SK-N-SH treated with all-trans-retinoic acid at 6 μM for 48 hours (cell line): ENCODE measurements around the gene NOTCH3.

Experiments used
- ATAC-seq: fragments of 200-7000 bp; cut with Tn5 transposase; 3 replicates; pipeline ENCODE4 v1.9.1; 2020; ENCODE audit warnings: mild to moderate bottlenecking, moderate library complexity
- BACH2 ChIP-seq: fragments of 250-450 bp; sonication (Bioruptor Pico); IDR thresholded peaks from 2 replicates; pipeline ENCODE4 v1.9.0; 2021; ENCODE audit warnings: mild to moderate bottlenecking, borderline replicate concordance
- ESRRG ChIP-seq: fragments of 250-450 bp; sonication (Bioruptor Pico); IDR thresholded peaks from 2 replicates; pipeline ENCODE4 v1.6.1; 2021; ENCODE audit warnings: mild to moderate bottlenecking
- GLIS3 ChIP-seq: fragments of 250-450 bp; sonication (Bioruptor Pico); IDR thresholded peaks from 2 replicates; pipeline ENCODE4 v1.5.0; 2020; ENCODE audit warnings: mild to moderate bottlenecking, moderate library complexity
- ISL1 ChIP-seq: fragments of 250-450 bp; sonication (Bioruptor Pico); IDR thresholded peaks from 2 replicates; pipeline ENCODE4 v2.1.2; 2022; ENCODE audit warnings: mild to moderate bottlenecking, moderate library complexity
- PPARA ChIP-seq: fragments of 250-450 bp; sonication (Bioruptor Pico); IDR thresholded peaks from 2 replicates; pipeline ENCODE4 v1.5.0; 2020; ENCODE audit warnings: mild to moderate bottlenecking, borderline replicate concordance
- RARB ChIP-seq: fragments of 250-450 bp; sonication (Bioruptor Pico); IDR thresholded peaks from 2 replicates; pipeline ENCODE4 v1.8.0; 2021; ENCODE audit warnings: mild to moderate bottlenecking, moderate library complexity
- TCF4 ChIP-seq: fragments of 250-450 bp; sonication (Bioruptor Pico); IDR thresholded peaks from 2 replicates; pipeline ENCODE4 v1.8.0; 2021; ENCODE audit warnings: mild to moderate bottlenecking, moderate library complexity, borderline replicate concordance
- TOX ChIP-seq: fragments of 250-450 bp; sonication (Bioruptor Pico); IDR thresholded peaks from 2 replicates; pipeline ENCODE4 v1.8.0; 2021; ENCODE audit warnings: mild to moderate bottlenecking, moderate library complexity, borderline replicate concordance
- ZC3H10 ChIP-seq: fragments of 250-450 bp; sonication (Bioruptor Pico); IDR thresholded peaks from 2 replicates; pipeline ENCODE4 v1.5.1; 2021; ENCODE audit warnings: mild to moderate bottlenecking, moderate library complexity
- ZFP3 ChIP-seq: fragments of 250-450 bp; sonication (Bioruptor Pico); IDR thresholded peaks from 2 replicates; pipeline ENCODE4 v1.5.0; 2020; ENCODE audit warnings: mild to moderate bottlenecking, moderate library complexity
- ZFP30 ChIP-seq: fragments of 450-650 bp; formaldehyde crosslinking; IDR thresholded peaks from 2 replicates; pipeline ENCODE4 v1.5.0; 2022; ENCODE audit warnings: mild to moderate bottlenecking, moderate library complexity
- ZNF565 ChIP-seq: fragments of 450-650 bp; formaldehyde crosslinking; conservative IDR thresholded peaks from 2 replicates; pipeline ENCODE4 v1.5.0; 2020; ENCODE audit warnings: low read depth, mild to moderate bottlenecking, moderate library complexity
- ZNF70 ChIP-seq: fragments of 450-650 bp; formaldehyde crosslinking; IDR thresholded peaks from 2 replicates; pipeline ENCODE4 v1.5.0; 2020; ENCODE audit warnings: mild to moderate bottlenecking, moderate library complexity
- ZNF8 ChIP-seq: fragments of 450-650 bp; formaldehyde crosslinking; IDR thresholded peaks from 2 replicates; pipeline ENCODE4 v1.5.0; 2020; ENCODE audit warnings: mild to moderate bottlenecking, moderate library complexity
- TF ChIP-seq, protein P1 (sequence below): fragments of 250-450 bp; sonication (Bioruptor Pico); IDR thresholded peaks from 2 replicates; pipeline ENCODE4 v1.8.0; 2020; ENCODE audit warnings: mild to moderate bottlenecking, moderate library complexity, borderline replicate concordance
- TF ChIP-seq, protein P2 (sequence below): fragments of 250-450 bp; sonication (Bioruptor Pico); IDR thresholded peaks from 2 replicates; pipeline ENCODE4 v1.5.1; 2020; ENCODE audit warnings: low read depth, mild to moderate bottlenecking, moderate library complexity
- TF ChIP-seq, protein P3 (sequence below): fragments of 250-450 bp; sonication (Bioruptor Pico); IDR thresholded peaks from 2 replicates; pipeline ENCODE4 v1.5.1; 2021; ENCODE audit warnings: mild to moderate bottlenecking, moderate library complexity
- TF ChIP-seq, protein P4 (sequence below): fragments of 250-450 bp; sonication (Bioruptor Pico); IDR thresholded peaks from 2 replicates; pipeline ENCODE4 v1.5.0; 2020; ENCODE audit warnings: mild to moderate bottlenecking, moderate library complexity

Gene NOTCH3

DNA sequence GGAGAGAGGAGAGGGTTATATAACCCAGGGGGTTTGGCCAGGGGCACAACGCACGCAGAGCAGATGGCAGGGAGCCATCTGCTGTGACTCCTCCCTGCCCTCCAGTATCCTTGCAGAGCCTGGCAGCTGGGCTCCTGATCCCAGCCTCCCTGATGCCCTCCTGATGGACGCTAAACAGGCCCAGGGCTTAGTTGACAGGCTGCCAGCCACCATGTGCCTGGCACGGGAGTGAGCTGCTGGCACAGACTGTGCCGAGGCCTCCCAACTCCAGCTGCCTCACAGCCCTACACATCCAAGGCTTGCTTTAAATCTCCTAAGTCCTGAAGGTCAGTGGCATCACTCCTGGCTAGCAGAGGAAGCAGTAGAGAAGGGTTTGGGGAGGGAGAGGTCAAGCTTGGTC, 76.9 kb downstream of the NOTCH3 start:
- ATAC-seq: peak; percentile 4; the same call in 1 of the 3 replicates
- TF ChIP-seq TCF4 (no peak), GLIS3 (CRISPR knock-in tag) (no peak), PPARA (no peak)

DNA sequence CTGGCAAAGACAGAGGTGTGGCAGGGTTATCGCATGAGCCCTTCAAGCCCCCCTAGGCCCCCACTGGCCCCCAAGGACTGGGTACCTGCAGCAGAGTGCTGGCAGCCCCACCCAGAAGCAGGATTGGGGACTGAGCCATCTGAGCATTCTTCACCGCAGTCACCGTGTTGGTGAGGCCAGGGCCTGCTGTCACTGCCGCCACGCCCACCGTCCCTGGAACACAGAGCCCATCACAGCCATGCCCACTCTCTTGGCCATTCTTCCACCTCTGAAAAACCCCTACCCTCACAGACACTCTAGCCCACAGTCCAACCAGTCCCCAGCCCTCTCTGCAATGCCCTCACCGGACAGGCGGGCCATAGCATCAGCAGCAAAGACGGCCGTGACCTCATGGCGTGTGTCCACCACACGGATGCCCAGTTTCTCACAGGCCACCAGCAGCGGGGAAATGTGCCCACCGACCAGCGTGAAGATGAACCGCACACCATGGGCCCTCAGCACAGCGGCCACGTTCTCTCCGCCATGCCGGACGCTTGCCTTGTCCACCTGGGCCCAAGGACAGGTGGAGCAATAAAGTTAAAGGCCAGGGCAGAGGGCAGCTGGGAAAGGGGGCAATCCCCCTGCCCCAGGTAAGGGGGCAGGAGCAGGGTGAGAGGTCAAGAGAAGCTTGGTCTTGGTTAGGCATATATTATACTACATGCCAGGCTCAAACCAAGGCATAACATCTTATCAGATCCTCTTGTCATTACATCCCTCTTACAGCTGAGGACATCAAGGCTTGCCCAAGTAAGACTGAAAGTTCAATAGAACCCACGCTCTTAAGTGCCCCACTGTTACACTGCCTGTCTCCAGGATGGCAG, 77.5 kb downstream of the NOTCH3 start:
- TF ChIP-seq ISL1 (CRISPR knock-in tag): no peak
- no peak for TF ChIP-seq TCF4
- TF ChIP-seq GLIS3 (CRISPR knock-in tag): no peak
- no peak for TF ChIP-seq ZFP3 (CRISPR knock-in tag)
- no peak for TF ChIP-seq ZFP30 (CRISPR knock-in tag)
- TF ChIP-seq ZNF8: no peak
- ATAC-seq: no peak

DNA sequence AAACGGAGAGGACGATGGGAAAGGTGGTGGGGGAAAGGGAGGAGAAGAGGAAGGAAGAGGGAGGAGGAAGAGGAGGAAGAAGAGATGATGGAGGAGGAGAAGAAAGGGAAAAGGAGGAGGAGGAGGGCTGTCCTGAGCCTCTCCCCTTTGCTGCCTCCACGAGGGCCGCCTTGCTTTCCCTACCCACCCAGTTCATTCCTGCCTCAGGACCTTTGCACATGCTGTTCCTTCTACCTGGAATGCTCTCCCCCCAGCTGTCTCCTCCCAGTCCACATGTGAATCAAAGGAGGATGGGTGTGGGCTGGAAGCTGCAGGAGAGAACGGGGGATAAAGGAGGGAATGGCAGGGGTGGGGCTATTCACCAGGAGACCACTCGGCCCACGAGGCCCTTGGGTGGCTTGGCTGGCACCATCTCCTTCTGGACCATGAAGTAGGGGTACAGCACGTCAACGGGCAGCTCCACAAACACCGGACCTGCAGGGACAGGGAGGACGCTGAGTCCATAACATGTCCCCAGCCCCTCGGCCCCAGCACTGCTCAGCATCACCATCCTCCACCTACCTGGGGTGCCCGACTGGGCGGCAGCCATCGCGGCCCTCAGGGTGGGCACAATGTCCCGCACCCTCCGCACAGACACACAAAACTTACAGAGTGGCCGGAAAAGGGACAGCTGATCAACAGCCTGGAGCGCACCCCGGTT, 78.3 kb downstream of the NOTCH3 start:
- TF ChIP-seq TCF4 (no peak), ZFP3 (CRISPR knock-in tag) (no peak)
- no peak for ATAC-seq

DNA sequence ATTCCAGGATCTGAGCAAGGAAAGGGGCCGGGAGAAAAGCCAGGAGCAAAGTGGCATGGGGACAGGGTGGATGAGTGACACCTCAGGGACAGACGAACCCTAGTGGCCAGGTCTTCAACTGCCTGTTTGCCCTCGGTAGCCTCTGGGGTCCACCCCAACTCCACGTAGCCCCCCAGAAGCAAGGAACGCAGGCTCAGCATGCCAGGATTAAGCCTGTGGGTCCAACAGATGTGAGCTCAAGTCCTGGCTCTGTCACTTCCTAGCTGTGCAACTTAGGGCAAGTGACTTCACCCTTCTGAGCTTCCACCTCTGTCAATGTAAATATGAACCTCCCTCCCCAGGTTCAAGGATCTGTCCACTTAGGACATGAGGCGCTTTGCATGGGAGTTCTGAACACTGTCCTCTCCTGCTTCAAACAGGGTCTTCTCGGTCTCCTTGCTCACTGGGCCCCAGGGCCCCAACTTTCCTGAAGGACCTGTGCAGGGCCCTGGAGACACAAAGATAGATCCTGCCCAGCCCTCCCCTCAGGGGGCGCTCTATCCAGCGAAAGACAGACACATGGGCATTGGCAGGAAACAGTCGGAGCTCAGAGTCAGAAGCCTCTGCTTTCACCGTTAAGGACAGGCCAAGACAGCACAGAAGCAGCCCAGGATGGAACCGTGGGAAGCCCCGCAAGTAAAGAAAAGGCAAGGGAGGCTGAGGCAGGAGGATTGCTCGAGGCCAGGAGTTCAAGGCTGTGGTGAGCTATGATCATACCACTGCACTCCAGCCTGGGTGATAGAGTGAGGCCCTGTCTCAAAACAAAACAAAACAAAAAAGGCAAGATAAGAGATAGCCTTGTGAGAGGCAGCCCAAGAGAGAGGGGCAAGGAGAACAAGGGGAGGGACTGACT, 80.4 kb downstream of the NOTCH3 start:
- TF ChIP-seq RARB: no peak
- ATAC-seq: no peak

DNA sequence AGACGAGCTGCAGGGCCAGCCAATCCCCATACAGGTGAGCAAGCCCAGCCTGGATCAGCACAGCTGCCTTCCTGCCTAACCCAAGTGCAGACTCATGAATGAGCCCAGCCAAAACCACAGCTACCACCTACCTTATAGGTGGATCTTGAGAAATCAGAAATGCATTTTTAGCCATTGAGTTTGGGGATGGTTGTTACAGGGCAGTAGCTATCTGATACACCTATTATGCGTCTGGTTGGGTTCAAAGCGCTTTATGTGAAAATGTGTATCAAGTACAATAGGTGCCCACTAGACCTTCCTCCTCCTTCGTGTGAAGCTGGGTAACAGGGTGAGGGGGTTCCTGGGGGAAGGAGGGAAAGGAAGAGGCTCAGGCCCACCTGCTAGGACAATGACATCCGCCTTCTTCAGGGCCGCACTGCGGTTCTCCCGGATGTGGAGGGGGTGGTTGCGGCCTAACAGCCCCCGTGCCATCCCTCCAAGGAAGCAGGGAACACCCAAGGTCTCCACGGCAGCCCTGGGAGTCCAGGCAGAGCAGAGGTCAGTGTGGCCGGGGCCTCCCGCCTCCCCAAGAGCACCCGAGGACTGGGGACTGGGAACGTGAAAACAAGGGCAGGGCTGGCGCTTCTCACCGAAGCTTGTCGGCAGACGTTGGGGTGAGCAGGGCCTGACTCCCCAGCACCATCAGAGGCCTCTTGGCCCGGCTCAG, 81.9 kb downstream of the NOTCH3 start:
- TF ChIP-seq BACH2: no peak
- no peak for TF ChIP-seq ISL1 (CRISPR knock-in tag)
- TF ChIP-seq ESRRG (CRISPR knock-in tag): no peak
- no peak for TF ChIP-seq ZNF70 (CRISPR knock-in tag)
- TF ChIP-seq, protein P1, sequence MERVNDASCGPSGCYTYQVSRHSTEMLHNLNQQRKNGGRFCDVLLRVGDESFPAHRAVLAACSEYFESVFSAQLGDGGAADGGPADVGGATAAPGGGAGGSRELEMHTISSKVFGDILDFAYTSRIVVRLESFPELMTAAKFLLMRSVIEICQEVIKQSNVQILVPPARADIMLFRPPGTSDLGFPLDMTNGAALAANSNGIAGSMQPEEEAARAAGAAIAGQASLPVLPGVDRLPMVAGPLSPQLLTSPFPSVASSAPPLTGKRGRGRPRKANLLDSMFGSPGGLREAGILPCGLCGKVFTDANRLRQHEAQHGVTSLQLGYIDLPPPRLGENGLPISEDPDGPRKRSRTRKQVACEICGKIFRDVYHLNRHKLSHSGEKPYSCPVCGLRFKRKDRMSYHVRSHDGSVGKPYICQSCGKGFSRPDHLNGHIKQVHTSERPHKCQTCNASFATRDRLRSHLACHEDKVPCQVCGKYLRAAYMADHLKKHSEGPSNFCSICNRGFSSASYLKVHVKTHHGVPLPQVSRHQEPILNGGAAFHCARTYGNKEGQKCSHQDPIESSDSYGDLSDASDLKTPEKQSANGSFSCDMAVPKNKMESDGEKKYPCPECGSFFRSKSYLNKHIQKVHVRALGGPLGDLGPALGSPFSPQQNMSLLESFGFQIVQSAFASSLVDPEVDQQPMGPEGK (CRISPR knock-in tag): no peak
- no peak for TF ChIP-seq ZFP30 (CRISPR knock-in tag)
- TF ChIP-seq PPARA: no peak
- TF ChIP-seq ZNF565 (CRISPR knock-in tag): no peak
- TF ChIP-seq ZFP3 (CRISPR knock-in tag): no peak
- TF ChIP-seq, protein P2, sequence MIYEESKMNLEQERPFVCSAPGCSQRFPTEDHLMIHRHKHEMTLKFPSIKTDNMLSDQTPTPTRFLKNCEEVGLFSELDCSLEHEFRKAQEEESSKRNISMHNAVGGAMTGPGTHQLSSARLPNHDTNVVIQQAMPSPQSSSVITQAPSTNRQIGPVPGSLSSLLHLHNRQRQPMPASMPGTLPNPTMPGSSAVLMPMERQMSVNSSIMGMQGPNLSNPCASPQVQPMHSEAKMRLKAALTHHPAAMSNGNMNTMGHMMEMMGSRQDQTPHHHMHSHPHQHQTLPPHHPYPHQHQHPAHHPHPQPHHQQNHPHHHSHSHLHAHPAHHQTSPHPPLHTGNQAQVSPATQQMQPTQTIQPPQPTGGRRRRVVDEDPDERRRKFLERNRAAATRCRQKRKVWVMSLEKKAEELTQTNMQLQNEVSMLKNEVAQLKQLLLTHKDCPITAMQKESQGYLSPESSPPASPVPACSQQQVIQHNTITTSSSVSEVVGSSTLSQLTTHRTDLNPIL (CRISPR knock-in tag): no peak
- no peak for TF ChIP-seq TOX (CRISPR knock-in tag)
- TF ChIP-seq, protein P3, sequence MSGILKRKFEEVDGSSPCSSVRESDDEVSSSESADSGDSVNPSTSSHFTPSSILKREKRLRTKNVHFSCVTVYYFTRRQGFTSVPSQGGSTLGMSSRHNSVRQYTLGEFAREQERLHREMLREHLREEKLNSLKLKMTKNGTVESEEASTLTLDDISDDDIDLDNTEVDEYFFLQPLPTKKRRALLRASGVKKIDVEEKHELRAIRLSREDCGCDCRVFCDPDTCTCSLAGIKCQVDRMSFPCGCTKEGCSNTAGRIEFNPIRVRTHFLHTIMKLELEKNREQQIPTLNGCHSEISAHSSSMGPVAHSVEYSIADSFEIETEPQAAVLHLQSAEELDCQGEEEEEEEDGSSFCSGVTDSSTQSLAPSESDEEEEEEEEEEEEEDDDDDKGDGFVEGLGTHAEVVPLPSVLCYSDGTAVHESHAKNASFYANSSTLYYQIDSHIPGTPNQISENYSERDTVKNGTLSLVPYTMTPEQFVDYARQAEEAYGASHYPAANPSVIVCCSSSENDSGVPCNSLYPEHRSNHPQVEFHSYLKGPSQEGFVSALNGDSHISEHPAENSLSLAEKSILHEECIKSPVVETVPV (CRISPR knock-in tag): no peak
- TF ChIP-seq TCF4: no peak
- TF ChIP-seq ZC3H10: no peak
- TF ChIP-seq, protein P4, sequence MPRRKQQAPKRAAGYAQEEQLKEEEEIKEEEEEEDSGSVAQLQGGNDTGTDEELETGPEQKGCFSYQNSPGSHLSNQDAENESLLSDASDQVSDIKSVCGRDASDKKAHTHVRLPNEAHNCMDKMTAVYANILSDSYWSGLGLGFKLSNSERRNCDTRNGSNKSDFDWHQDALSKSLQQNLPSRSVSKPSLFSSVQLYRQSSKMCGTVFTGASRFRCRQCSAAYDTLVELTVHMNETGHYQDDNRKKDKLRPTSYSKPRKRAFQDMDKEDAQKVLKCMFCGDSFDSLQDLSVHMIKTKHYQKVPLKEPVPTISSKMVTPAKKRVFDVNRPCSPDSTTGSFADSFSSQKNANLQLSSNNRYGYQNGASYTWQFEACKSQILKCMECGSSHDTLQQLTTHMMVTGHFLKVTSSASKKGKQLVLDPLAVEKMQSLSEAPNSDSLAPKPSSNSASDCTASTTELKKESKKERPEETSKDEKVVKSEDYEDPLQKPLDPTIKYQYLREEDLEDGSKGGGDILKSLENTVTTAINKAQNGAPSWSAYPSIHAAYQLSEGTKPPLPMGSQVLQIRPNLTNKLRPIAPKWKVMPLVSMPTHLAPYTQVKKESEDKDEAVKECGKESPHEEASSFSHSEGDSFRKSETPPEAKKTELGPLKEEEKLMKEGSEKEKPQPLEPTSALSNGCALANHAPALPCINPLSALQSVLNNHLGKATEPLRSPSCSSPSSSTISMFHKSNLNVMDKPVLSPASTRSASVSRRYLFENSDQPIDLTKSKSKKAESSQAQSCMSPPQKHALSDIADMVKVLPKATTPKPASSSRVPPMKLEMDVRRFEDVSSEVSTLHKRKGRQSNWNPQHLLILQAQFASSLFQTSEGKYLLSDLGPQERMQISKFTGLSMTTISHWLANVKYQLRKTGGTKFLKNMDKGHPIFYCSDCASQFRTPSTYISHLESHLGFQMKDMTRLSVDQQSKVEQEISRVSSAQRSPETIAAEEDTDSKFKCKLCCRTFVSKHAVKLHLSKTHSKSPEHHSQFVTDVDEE (CRISPR knock-in tag): no peak
- no peak for ATAC-seq
